ENCODE measurements around the gene EFR3B.

The EFR3B gene

GRCh38 chr2:25072606-25073005 lies 30.7 kb downstream of the EFR3B start:
- Histone ChIP-seq H3K9me3 (no peaks in the 10 kb centered on the region), H3K4me1 (ENCODE audit: control insufficient read depth in 1 of 2, insufficient read depth in 1 of 2, low read depth in 1 of 2, low read length in 1 of 2) (no peaks in the 10 kb centered on the region), H3K27ac (no peak overlapping the region), H3K36me3 (no peaks in the 10 kb centered on the region), H3K4me3 (ENCODE audit: low read depth in 1 of 2, low read length in 1 of 2) (no peak overlapping the region), H3K27me3 (peaks cover 20% of the 10 kb centered on the region)
- TF ChIP-seq, protein P1, sequence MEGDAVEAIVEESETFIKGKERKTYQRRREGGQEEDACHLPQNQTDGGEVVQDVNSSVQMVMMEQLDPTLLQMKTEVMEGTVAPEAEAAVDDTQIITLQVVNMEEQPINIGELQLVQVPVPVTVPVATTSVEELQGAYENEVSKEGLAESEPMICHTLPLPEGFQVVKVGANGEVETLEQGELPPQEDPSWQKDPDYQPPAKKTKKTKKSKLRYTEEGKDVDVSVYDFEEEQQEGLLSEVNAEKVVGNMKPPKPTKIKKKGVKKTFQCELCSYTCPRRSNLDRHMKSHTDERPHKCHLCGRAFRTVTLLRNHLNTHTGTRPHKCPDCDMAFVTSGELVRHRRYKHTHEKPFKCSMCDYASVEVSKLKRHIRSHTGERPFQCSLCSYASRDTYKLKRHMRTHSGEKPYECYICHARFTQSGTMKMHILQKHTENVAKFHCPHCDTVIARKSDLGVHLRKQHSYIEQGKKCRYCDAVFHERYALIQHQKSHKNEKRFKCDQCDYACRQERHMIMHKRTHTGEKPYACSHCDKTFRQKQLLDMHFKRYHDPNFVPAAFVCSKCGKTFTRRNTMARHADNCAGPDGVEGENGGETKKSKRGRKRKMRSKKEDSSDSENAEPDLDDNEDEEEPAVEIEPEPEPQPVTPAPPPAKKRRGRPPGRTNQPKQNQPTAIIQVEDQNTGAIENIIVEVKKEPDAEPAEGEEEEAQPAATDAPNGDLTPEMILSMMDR (IDR thresholded peaks at IDR 0.05): no peak

GRCh38 chr2:25073025-25073424 lies 31.1 kb downstream of the EFR3B start:
- Histone ChIP-seq H3K4me1 (ENCODE audit: control insufficient read depth in 1 of 2, insufficient read depth in 1 of 2, low read depth in 1 of 2, low read length in 1 of 2) (no peaks in the 10 kb centered on the region), H3K4me3 (ENCODE audit: low read depth in 1 of 2, low read length in 1 of 2) (no peak overlapping the region), H3K27ac (no peak overlapping the region)

GRCh38 chr2:25073914-25074313 lies 32.0 kb downstream of the EFR3B start:
- no peaks in the 10 kb centered on the region for H3K9me3 ChIP-seq
- TF ChIP-seq, protein P1 (IDR thresholded peaks at IDR 0.05): no peak
- H3K4me1 ChIP-seq (ENCODE audit: control insufficient read depth in 1 of 2, insufficient read depth in 1 of 2, low read depth in 1 of 2, low read length in 1 of 2): no peaks in the 10 kb centered on the region
- no peak overlapping the region for H3K27ac ChIP-seq
- no peak overlapping the region for H3K4me3 ChIP-seq (ENCODE audit: low read depth in 1 of 2, low read length in 1 of 2)
- no peaks in the 10 kb centered on the region for H3K36me3 ChIP-seq
- H3K27me3 ChIP-seq: peaks cover 32% of the 10 kb centered on the region

More at GRCh38 chr2:25073025-25073424, 31.1 kb downstream of the EFR3B start:
- no peaks in the 10 kb centered on the region for H3K36me3 ChIP-seq
- no peaks in the 10 kb centered on the region for H3K9me3 ChIP-seq
- peaks cover 23% of the 10 kb centered on the region for H3K27me3 ChIP-seq
- TF ChIP-seq, protein P1 (IDR thresholded peaks at IDR 0.05): no peak

- Histone ChIP-seq H3K4me3 (ENCODE audit: low read depth in 1 of 2, low read length in 1 of 2) (no peak overlapping the region), H3K9me3 (no peaks in the 10 kb centered on the region), H3K27ac (no peak overlapping the region), H3K27me3 (peaks cover 33% of the 10 kb centered on the region), H3K36me3 (no peaks in the 10 kb centered on the region), H3K4me1 (ENCODE audit: control insufficient read depth in 1 of 2, insufficient read depth in 1 of 2, low read depth in 1 of 2, low read length in 1 of 2) (no peaks in the 10 kb centered on the region)
- TF ChIP-seq, protein P1 (IDR thresholded peaks at IDR 0.05): no peak
Observed at GRCh38 chr2:25074826-25075225, 33.0 kb downstream of the EFR3B start.

GRCh38 chr2:25076749-25077148 lies 34.9 kb downstream of the EFR3B start:
- no peak overlapping the region for H3K4me3 ChIP-seq (ENCODE audit: low read depth in 1 of 2, low read length in 1 of 2)
- H3K4me1 ChIP-seq (ENCODE audit: control insufficient read depth in 1 of 2, insufficient read depth in 1 of 2, low read depth in 1 of 2, low read length in 1 of 2): peaks cover 0 to 7% of the 10 kb centered on the region in 2 experiments
- H3K27ac ChIP-seq: no peak overlapping the region
- H3K9me3 ChIP-seq: no peaks in the 10 kb centered on the region
- H3K27me3 ChIP-seq: peaks cover 33% of the 10 kb centered on the region
- TF ChIP-seq, protein P1 (IDR thresholded peaks at IDR 0.05): no peak
- H3K36me3 ChIP-seq: no peaks in the 10 kb centered on the region

DNA sequence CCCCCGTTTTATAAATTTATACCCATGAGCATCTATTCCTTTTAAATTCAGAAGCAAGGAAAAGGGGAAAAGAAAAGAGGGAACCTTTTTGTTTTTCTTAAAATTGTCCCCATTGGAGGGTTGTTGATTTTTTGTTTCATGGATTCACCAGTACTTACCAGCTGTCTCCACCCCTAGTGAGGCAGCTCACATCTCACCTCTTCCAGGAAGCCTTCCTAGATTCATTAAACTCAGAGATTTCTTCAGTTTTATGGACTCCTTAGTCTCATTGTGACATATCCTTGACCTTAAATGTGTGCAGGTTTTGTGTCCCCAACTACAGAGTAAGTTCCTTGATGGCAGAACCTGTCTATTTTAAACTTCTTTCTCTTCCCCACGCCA lies 35.9 kb downstream of the EFR3B start:
- no peaks in the 10 kb centered on the region for H3K9me3 ChIP-seq
- peaks cover 0 to 7% of the 10 kb centered on the region in 2 experiments for H3K4me1 ChIP-seq (ENCODE audit: control insufficient read depth in 1 of 2, insufficient read depth in 1 of 2, low read depth in 1 of 2, low read length in 1 of 2)
- H3K27me3 ChIP-seq: peaks cover 33% of the 10 kb centered on the region
- H3K36me3 ChIP-seq: no peaks in the 10 kb centered on the region
- no peak overlapping the region for H3K27ac ChIP-seq
- H3K4me3 ChIP-seq (ENCODE audit: low read depth in 1 of 2, low read length in 1 of 2): no peak overlapping the region
- TF ChIP-seq, protein P1 (IDR thresholded peaks at IDR 0.05): no peak

All from neutrophil (primary cell).